AG04449 (cell line): ENCODE data around the gene ARL14EP.
A peak's percentile ranks its signal among the peaks of the same experiment; 100 is the strongest.

Experiments
- CTCF ChIA-PET: fragments of 350-600 bp; formaldehyde crosslinking; extraction: SDS; loops from one replicate; lab custom pipeline; 2021; ENCODE audit warnings: antibody characterized with exemption; lab: Yijun Ruan, JAX
- POLR2A ChIA-PET: fragments of 400-600, 350-600 bp; formaldehyde crosslinking; extraction: SDS; loops from one replicate; lab custom pipeline; 2020; ENCODE audit warnings: antibody characterized with exemption, inconsistent platforms; lab: Yijun Ruan, JAX
- DNase-seq: peaks from one replicate; pipeline ENCODE4 v3.0.0-alpha.2; 2010; ENCODE audit warnings: low read depth, low spot score
- H3K4me3 ChIP-seq: 2 replicates; pipeline ENCODE4 v1.5.1; 2011; ENCODE audit warnings: low read depth, mild to moderate bottlenecking, control low read depth, low read length
- TF ChIP-seq, protein P1 (sequence below): IDR thresholded peaks from one replicate; pipeline ENCODE4 v1.5.1; 2011; ENCODE audit warnings: mild to moderate bottlenecking, moderate library complexity, low read length, control low read depth, inconsistent platforms; ENCODE audit not compliant: insufficient read depth; ENCODE audit errors: missing control alignments

The ARL14EP gene

DNA sequence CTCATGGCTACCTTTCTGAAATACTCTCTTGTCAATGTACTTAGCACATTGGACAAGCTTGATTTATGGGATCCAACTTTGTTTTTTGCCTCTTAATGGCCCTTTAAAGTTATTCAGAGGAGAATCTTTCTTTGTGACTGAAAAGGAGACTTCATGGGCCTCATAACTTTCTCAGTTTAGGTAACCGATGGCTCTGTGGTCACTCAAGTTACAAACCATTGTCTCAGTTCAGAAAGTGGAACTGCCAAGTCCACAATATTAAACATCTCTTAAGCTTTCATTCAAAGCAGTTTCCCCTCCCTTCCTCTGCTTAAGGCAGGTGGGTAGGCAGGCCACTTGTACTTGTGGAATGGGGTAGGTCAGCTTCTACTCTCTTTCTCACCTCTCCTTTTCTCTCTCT lies 12.3 kb upstream of the ARL14EP start:
- TF ChIP-seq, protein P1, sequence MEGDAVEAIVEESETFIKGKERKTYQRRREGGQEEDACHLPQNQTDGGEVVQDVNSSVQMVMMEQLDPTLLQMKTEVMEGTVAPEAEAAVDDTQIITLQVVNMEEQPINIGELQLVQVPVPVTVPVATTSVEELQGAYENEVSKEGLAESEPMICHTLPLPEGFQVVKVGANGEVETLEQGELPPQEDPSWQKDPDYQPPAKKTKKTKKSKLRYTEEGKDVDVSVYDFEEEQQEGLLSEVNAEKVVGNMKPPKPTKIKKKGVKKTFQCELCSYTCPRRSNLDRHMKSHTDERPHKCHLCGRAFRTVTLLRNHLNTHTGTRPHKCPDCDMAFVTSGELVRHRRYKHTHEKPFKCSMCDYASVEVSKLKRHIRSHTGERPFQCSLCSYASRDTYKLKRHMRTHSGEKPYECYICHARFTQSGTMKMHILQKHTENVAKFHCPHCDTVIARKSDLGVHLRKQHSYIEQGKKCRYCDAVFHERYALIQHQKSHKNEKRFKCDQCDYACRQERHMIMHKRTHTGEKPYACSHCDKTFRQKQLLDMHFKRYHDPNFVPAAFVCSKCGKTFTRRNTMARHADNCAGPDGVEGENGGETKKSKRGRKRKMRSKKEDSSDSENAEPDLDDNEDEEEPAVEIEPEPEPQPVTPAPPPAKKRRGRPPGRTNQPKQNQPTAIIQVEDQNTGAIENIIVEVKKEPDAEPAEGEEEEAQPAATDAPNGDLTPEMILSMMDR = no peak
- no peak overlapping the region for H3K4me3 ChIP-seq
- DNase-seq = no peak
- CTCF ChIA-PET = no interaction called here
- POLR2A ChIA-PET = interaction anchor here (1.5 kb wide), 1 partner anchor 12 kb away, joined by 3 read pairs; the partner anchor contains the start of gene ARL14EP

DNA sequence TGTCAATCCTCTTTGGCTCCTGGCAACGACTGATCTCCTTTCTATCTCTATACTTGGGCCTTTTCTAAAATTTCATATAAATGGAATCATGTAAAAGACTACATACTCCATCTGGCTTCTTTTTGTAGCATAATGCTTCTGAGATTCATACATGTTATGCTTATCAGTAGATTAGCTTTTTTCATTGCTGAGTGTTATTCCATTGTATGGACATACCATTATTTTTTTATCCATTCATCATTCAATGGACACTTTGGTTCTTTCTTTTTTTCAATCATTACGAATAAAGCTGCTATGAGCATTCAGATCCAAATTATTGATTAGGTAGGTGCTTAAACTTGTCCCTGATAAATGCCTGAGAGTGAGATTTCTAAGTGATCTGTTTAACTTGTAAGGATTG lies 11.7 kb upstream of the ARL14EP start:
- DNase-seq = no peak
- TF ChIP-seq, protein P1 = no peak
- CTCF ChIA-PET = no interaction called here
- POLR2A ChIA-PET = interaction anchor here (1.5 kb wide), 1 partner anchor 12 kb away, joined by 3 read pairs; the partner anchor contains the start of gene ARL14EP
- no peak overlapping the region for H3K4me3 ChIP-seq

- CTCF ChIA-PET = interaction anchor here (1.3 kb wide), 1 partner anchor 10 kb away, joined by 3 read pairs; the partner anchor contains the start of gene ARL14EP
- POLR2A ChIA-PET = no interaction called here
- no peak overlapping the region for H3K4me3 ChIP-seq
- TF ChIP-seq, protein P1 = no peak
- no peak for DNase-seq
Measured at GRCh38 chr11:30312243-30312642, 10.7 kb upstream of the ARL14EP start.

- ChIA-PET POLR2A (no interaction called here), CTCF (interaction anchor here (0.9 to 4.8 kb wide), 9 partner anchors 9 to 881 kb away, joined by 3 to 57 read pairs (median 6); partner anchors contain the start of gene ARL14EP)
- TF ChIP-seq, protein P1 = no peak
- no peak overlapping the region for H3K4me3 ChIP-seq
- DNase-seq = no peak
Measured at GRCh38 chr11:30313580-30313979, 9.3 kb upstream of the ARL14EP start.

DNA sequence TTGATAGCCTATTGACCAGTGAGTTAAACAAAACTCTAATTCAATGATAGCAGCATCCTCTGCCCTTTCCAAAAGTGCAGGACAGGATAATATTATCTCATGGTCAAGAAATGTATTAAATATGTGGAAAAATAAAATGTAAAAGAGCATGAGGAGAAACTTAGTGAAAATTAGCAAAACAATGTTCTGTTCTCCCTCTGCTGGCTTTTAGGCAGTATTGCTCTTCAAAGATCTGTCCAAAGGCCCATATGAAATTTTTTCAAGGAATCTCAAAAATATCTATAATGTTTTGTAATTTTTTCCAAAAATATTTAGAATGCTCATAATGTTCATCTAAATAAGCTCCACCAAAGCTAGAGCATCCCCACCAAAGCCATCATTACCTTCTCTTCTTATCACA lies 8.3 kb upstream of the ARL14EP start:
- POLR2A ChIA-PET = no interaction called here
- TF ChIP-seq, protein P1 = peak; percentile 34
- CTCF ChIA-PET = interaction anchor here (0.9 to 4.8 kb wide), 16 partner anchors 9 to 882 kb away, joined by 3 to 57 read pairs (median 4); no protein-coding TSS in a partner anchor
- H3K4me3 ChIP-seq = no peak overlapping the region
- no peak for DNase-seq

DNA sequence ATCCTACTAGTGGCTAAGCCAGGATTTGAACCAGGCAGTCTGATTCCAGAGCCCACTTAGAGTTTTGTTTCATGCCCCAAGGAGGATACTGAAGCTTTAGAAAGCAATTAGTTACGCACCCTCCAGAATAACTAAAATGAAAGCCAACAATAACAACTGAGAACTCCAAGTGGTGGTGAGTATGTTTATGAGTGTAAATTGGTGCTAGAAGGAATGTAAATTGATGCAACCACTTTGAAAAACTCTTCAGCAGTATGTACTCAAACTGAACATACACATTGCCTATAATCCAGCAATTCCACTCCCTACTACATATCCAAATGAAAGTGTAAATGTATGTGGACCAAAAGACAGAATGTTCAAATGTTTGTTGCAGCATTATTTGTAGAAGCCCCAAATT lies 6.7 kb upstream of the ARL14EP start:
- no peak for DNase-seq
- TF ChIP-seq, protein P1 = no peak
- ChIA-PET POLR2A (no interaction called here), CTCF (interaction anchor here (0.7 to 4.8 kb wide), 9 partner anchors 10 to 868 kb away, joined by 3 to 57 read pairs (median 5); no protein-coding TSS in a partner anchor)
- H3K4me3 ChIP-seq = no peak overlapping the region
